Measurements from ENCODE around the gene NAE1.

NAE1 gene

GRCh38 chr16:66786551-66786950 lies 44.2 kb downstream of the NAE1 start:
- Histone ChIP-seq H3K27me3 (ENCODE audit: control insufficient read depth in 1 of 2, insufficient read depth in 2 of 2, low read length in 2 of 2) (no peaks in the 10 kb centered on the region), H3K9ac (ENCODE audit: low read depth in 1 of 2, low read length in 2 of 2) (no peak overlapping the region), H3K36me3 (ENCODE audit: control insufficient read depth in 1 of 2, insufficient read depth in 2 of 2, low read length in 2 of 2) (no peaks in the 10 kb centered on the region), H3K4me1 (ENCODE audit: control insufficient read depth in 1 of 2, insufficient read depth in 2 of 2, low read length in 2 of 2) (no peaks in the 10 kb centered on the region), H3K27ac (ENCODE audit: low read depth, low read length) (no peak overlapping the region), H3K9me3 (ENCODE audit: control insufficient read depth in 1 of 2, low read length in 2 of 2) (no peaks in the 10 kb centered on the region), H3K4me3 (ENCODE audit: low read depth in 1 of 2, low read length in 2 of 2) (no peak overlapping the region)

GRCh38 chr16:66776457-66776856 lies 54.3 kb downstream of the NAE1 start:
- no peaks in the 10 kb centered on the region for H3K4me1 ChIP-seq (ENCODE audit: control insufficient read depth in 1 of 2, insufficient read depth in 2 of 2, low read length in 2 of 2)
- H3K27ac ChIP-seq (ENCODE audit: low read depth, low read length) = no peak overlapping the region
- H3K36me3 ChIP-seq (ENCODE audit: control insufficient read depth in 1 of 2, insufficient read depth in 2 of 2, low read length in 2 of 2) = no peaks in the 10 kb centered on the region
- no peak overlapping the region for H3K4me3 ChIP-seq (ENCODE audit: low read depth in 1 of 2, low read length in 2 of 2)
- H3K9ac ChIP-seq (ENCODE audit: low read depth in 1 of 2, low read length in 2 of 2) = no peak overlapping the region
- H3K27me3 ChIP-seq (ENCODE audit: control insufficient read depth in 1 of 2, insufficient read depth in 2 of 2, low read length in 2 of 2) = no peaks in the 10 kb centered on the region
- H3K9me3 ChIP-seq (ENCODE audit: control insufficient read depth in 1 of 2, low read length in 2 of 2) = no peaks in the 10 kb centered on the region

GRCh38 chr16:66774981-66775380 lies 55.8 kb downstream of the NAE1 start:
- Histone ChIP-seq H3K4me3 (ENCODE audit: low read depth in 1 of 2, low read length in 2 of 2) (no peak overlapping the region), H3K4me1 (ENCODE audit: control insufficient read depth in 1 of 2, insufficient read depth in 2 of 2, low read length in 2 of 2) (no peaks in the 10 kb centered on the region), H3K27me3 (ENCODE audit: control insufficient read depth in 1 of 2, insufficient read depth in 2 of 2, low read length in 2 of 2) (no peaks in the 10 kb centered on the region), H3K27ac (ENCODE audit: low read depth, low read length) (no peak overlapping the region), H3K9ac (ENCODE audit: low read depth in 1 of 2, low read length in 2 of 2) (no peak overlapping the region), H3K36me3 (ENCODE audit: control insufficient read depth in 1 of 2, insufficient read depth in 2 of 2, low read length in 2 of 2) (no peaks in the 10 kb centered on the region), H3K9me3 (ENCODE audit: control insufficient read depth in 1 of 2, low read length in 2 of 2) (no peaks in the 10 kb centered on the region)

- Histone ChIP-seq H3K36me3 (ENCODE audit: control insufficient read depth in 1 of 2, insufficient read depth in 2 of 2, low read length in 2 of 2) (no peaks in the 10 kb centered on the region), H3K9ac (ENCODE audit: low read depth in 1 of 2, low read length in 2 of 2) (no peak overlapping the region), H3K27me3 (ENCODE audit: control insufficient read depth in 1 of 2, insufficient read depth in 2 of 2, low read length in 2 of 2) (no peaks in the 10 kb centered on the region), H3K27ac (ENCODE audit: low read depth, low read length) (no peak overlapping the region), H3K4me1 (ENCODE audit: control insufficient read depth in 1 of 2, insufficient read depth in 2 of 2, low read length in 2 of 2) (no peaks in the 10 kb centered on the region), H3K4me3 (ENCODE audit: low read depth in 1 of 2, low read length in 2 of 2) (no peak overlapping the region), H3K9me3 (ENCODE audit: control insufficient read depth in 1 of 2, low read length in 2 of 2) (no peaks in the 10 kb centered on the region)
Measured at GRCh38 chr16:66758086-66758485, 72.7 kb downstream of the NAE1 start.

- H3K4me3 ChIP-seq (ENCODE audit: low read depth in 1 of 2, low read length in 2 of 2) = no peak overlapping the region
- H3K4me1 ChIP-seq (ENCODE audit: control insufficient read depth in 1 of 2, insufficient read depth in 2 of 2, low read length in 2 of 2) = peaks cover 14 to 17% of the 10 kb centered on the region in 2 donors
- no peaks in the 10 kb centered on the region for H3K27me3 ChIP-seq (ENCODE audit: control insufficient read depth in 1 of 2, insufficient read depth in 2 of 2, low read length in 2 of 2)
- H3K9ac ChIP-seq (ENCODE audit: low read depth in 1 of 2, low read length in 2 of 2) = no peak overlapping the region
- H3K36me3 ChIP-seq (ENCODE audit: control insufficient read depth in 1 of 2, insufficient read depth in 2 of 2, low read length in 2 of 2) = no peaks in the 10 kb centered on the region
- H3K9me3 ChIP-seq (ENCODE audit: control insufficient read depth in 1 of 2, low read length in 2 of 2) = no peaks in the 10 kb centered on the region
- H3K27ac ChIP-seq (ENCODE audit: low read depth, low read length) = no peak overlapping the region
Measured at GRCh38 chr16:66754819-66755218, 76.0 kb downstream of the NAE1 start.

- no peaks in the 10 kb centered on the region for H3K27me3 ChIP-seq (ENCODE audit: control insufficient read depth in 1 of 2, insufficient read depth in 2 of 2, low read length in 2 of 2)
- H3K4me1 ChIP-seq (ENCODE audit: control insufficient read depth in 1 of 2, insufficient read depth in 2 of 2, low read length in 2 of 2) = peaks cover 20 to 23% of the 10 kb centered on the region in 2 donors
- no peak overlapping the region for H3K4me3 ChIP-seq (ENCODE audit: low read depth in 1 of 2, low read length in 2 of 2)
- H3K9me3 ChIP-seq (ENCODE audit: control insufficient read depth in 1 of 2, low read length in 2 of 2) = no peaks in the 10 kb centered on the region
- no peaks in the 10 kb centered on the region for H3K36me3 ChIP-seq (ENCODE audit: control insufficient read depth in 1 of 2, insufficient read depth in 2 of 2, low read length in 2 of 2)
- no peak overlapping the region for H3K27ac ChIP-seq (ENCODE audit: low read depth, low read length)
- H3K9ac ChIP-seq (ENCODE audit: low read depth in 1 of 2, low read length in 2 of 2) = no peak overlapping the region
Measured at GRCh38 chr16:66754211-66754610, 76.6 kb downstream of the NAE1 start.

- Histone ChIP-seq H3K9ac (ENCODE audit: low read depth in 1 of 2, low read length in 2 of 2) (no peak overlapping the region), H3K27me3 (ENCODE audit: control insufficient read depth in 1 of 2, insufficient read depth in 2 of 2, low read length in 2 of 2) (no peaks in the 10 kb centered on the region), H3K4me3 (ENCODE audit: low read depth in 1 of 2, low read length in 2 of 2) (no peak overlapping the region), H3K36me3 (ENCODE audit: control insufficient read depth in 1 of 2, insufficient read depth in 2 of 2, low read length in 2 of 2) (peaks cover 9% of the 10 kb centered on the region in 2 donors), H3K9me3 (ENCODE audit: control insufficient read depth in 1 of 2, low read length in 2 of 2) (no peaks in the 10 kb centered on the region), H3K4me1 (ENCODE audit: control insufficient read depth in 1 of 2, insufficient read depth in 2 of 2, low read length in 2 of 2) (peaks cover 24 to 26% of the 10 kb centered on the region in 2 donors), H3K27ac (ENCODE audit: low read depth, low read length) (no peak overlapping the region)
Measured at GRCh38 chr16:66752958-66753357, 77.8 kb downstream of the NAE1 start.
